Brain microvascular endothelial cell (primary cell): ENCODE measurements around the gene POU2AF1.

Experiments used
- DNase-seq: peaks from one replicate; pipeline ENCODE4 v3.0.0-alpha.2; 2020
- H3K27ac ChIP-seq: fragments of 250-450 bp; sonication (Bioruptor Pico); 2 replicates; pipeline ENCODE4 v1.5.1; 2020; ENCODE audit warnings: mild to moderate bottlenecking, moderate library complexity
- H3K27me3 ChIP-seq: fragments of 250-450 bp; sonication (Bioruptor Pico); replicated peaks from 2 replicates; pipeline ENCODE4 v1.5.1; 2020; ENCODE audit warnings: mild to moderate bottlenecking
- H3K36me3 ChIP-seq: fragments of 250-450 bp; sonication (Bioruptor Pico); replicated peaks from 2 replicates; pipeline ENCODE4 v1.5.1; 2020; ENCODE audit warnings: mild to moderate bottlenecking
- H3K4me3 ChIP-seq: 2 replicates; pipeline ENCODE4 v1.5.1; 2011; ENCODE audit warnings: low read depth, mild to moderate bottlenecking, control low read depth, low read length, moderate library complexity
- in situ Hi-C: cut with HindIII; loops from 2 replicates; pipeline ENCODE4 v1.10.0; 2017; ENCODE audit warnings: low sequenced_read_pairs, low pct_ligation_motif_present
- TF ChIP-seq, protein P1 (sequence below): IDR thresholded peaks from 2 replicates; pipeline ENCODE4 v1.5.1; 2011; ENCODE audit warnings: low read depth, mild to moderate bottlenecking, moderate library complexity, low read length, control low read depth, inconsistent platforms; ENCODE audit errors: missing control alignments

The POU2AF1 gene

DNA sequence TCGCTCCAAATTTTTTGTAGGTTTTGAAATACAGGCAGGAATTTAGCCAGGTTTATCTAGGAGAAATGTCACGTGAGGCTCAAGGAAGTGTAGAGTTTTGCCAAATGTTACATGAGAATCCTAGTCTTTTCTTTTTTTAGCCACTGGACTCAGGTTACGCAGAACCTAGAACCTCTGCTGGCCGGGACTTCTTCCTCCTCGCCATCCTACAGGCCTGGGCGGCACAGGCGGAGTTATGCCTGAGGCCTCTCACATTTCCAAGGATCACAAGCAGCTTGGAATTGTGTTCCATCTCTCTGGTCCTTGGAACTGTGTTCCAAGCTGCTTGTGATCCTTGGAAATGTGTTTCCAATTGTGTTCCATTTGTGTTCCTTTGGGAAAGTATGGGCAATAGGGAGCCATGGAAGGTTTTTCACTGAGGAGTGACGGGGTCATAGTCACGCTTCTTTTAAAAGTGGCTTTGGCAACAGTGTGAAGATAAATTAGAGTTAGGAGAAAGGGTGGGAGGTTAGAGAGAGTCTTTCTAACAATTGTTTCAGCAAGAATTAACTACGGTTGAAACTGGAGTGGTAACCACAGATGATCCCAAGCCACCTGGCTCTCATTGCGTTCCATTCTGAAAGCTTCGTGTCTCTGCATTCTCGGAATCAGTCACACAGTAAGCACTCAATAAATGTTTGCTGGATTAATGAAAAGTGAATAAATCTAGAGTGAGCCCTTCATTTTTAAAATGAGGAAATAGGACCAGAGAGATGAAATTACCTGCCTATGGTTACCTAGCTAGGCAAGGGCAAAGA lies 12.5 kb upstream of the POU2AF1 start:
- no peak overlapping the region for H3K27ac ChIP-seq
- no peak overlapping the region for H3K4me3 ChIP-seq
- DNase-seq, result no peak
- H3K27me3 ChIP-seq, result no peaks in the 10 kb centered on the region
- H3K36me3 ChIP-seq, result no peaks in the 10 kb centered on the region
- in situ Hi-C loops, result no loop called here
- TF ChIP-seq, protein P1, sequence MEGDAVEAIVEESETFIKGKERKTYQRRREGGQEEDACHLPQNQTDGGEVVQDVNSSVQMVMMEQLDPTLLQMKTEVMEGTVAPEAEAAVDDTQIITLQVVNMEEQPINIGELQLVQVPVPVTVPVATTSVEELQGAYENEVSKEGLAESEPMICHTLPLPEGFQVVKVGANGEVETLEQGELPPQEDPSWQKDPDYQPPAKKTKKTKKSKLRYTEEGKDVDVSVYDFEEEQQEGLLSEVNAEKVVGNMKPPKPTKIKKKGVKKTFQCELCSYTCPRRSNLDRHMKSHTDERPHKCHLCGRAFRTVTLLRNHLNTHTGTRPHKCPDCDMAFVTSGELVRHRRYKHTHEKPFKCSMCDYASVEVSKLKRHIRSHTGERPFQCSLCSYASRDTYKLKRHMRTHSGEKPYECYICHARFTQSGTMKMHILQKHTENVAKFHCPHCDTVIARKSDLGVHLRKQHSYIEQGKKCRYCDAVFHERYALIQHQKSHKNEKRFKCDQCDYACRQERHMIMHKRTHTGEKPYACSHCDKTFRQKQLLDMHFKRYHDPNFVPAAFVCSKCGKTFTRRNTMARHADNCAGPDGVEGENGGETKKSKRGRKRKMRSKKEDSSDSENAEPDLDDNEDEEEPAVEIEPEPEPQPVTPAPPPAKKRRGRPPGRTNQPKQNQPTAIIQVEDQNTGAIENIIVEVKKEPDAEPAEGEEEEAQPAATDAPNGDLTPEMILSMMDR, result no peak

DNA sequence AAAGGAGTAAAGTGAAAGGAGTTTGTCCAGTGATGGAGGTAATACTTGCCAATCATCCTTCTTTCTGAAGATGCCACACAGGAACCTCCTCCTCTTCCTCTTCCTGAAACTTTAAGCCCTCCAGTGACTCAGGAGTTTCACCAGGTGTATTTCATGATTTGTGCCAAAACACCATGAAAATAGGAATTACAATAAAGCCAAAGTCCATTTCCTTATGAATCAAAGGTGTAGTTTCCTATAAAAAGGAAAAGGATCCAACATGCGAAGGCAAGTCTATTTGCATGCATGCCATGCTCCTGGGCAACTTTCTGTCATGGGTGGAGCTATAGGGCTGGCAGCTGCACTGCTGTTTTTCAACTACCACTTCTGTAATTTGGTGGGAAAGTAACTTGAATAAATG lies 9.8 kb upstream of the POU2AF1 start:
- no peak overlapping the region for H3K27ac ChIP-seq
- DNase-seq, result no peak
- in situ Hi-C loops, result no loop called here
- TF ChIP-seq, protein P1, result no peak
- H3K4me3 ChIP-seq, result no peak overlapping the region
- H3K36me3 ChIP-seq, result no peaks in the 10 kb centered on the region
- no peaks in the 10 kb centered on the region for H3K27me3 ChIP-seq

DNA sequence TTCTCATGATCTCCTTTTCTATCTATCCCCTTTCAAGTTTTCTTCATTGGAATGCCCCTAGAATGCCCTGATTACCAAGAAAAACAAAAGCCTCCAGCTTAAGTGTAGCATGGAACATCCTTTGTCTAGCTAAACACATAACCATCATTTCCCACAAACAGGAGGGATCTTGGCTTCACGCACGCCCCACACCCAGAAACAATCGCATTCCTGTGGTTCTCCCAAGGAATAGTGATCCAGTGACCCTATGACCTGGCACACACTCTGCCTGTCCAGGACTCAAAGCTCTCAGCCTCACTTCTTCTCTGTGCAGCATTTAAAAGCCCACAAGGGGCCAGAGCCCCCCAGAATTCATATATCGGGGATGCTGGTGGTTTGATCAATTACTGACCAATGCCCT lies 9.3 kb upstream of the POU2AF1 start:
- Histone ChIP-seq H3K27ac (no peak overlapping the region), H3K36me3 (no peaks in the 10 kb centered on the region), H3K4me3 (no peak overlapping the region), H3K27me3 (no peaks in the 10 kb centered on the region)
- DNase-seq, result no peak
- TF ChIP-seq, protein P1, result no peak
- in situ Hi-C loops, result no loop called here

DNA sequence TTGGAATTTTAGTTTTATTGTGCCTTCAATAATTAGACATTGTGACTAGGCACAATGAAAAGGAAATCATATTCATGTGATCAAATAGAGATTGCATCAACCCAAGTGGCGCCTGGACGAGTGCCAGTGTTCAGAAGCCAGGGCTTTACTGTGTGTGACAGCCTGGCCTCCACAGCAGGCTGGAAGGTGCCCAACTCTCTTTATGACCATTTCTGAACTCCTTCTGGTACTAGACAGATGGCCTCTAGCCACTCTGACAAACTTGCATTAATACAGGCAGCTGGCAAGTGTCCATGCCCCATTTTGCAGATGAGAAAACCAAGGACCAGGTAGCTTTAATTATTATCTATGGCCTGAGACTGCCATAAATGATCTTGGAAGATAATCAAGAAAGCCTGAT lies 8.3 kb upstream of the POU2AF1 start:
- H3K27me3 ChIP-seq, result no peaks in the 10 kb centered on the region
- no peaks in the 10 kb centered on the region for H3K36me3 ChIP-seq
- DNase-seq, result no peak
- no peak overlapping the region for H3K27ac ChIP-seq
- H3K4me3 ChIP-seq, result no peak overlapping the region
- in situ Hi-C loops, result no loop called here
- TF ChIP-seq, protein P1, result no peak

DNA sequence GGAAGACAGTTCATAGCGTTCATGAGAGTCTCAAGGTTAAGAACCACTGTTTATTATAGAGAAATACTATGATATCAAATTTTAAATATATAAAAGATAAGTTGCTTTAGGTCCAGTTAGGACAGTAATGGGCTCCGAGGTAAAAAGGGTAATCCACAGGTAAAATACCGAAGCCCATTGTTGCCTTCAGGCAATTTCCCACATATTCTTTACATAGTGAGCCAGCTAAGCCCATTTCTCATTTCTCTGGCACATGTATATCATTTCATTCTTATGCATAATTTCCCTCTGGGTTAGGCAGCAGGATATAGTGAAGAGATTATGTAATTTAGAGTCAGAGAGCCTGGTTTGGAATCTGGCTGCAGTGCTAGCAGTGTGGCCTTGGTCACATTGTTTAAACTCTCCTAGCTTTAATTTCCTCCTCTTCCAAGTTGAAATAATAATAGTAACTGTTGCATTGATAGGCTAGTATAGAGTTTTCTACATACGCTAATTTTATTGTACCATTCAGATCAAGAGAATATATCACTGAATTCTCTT lies 7.6 kb upstream of the POU2AF1 start:
- TF ChIP-seq, protein P1, result no peak
- Histone ChIP-seq H3K27me3 (no peaks in the 10 kb centered on the region), H3K4me3 (no peak overlapping the region), H3K27ac (no peak overlapping the region), H3K36me3 (no peaks in the 10 kb centered on the region)
- no peak for DNase-seq
- in situ Hi-C loops, result no loop called here
